Retina (tissue), 1 donor: ENCODE measurements around the gene PBX3.
"Not testable (repeated sequence)": the region's sequence is repeated elsewhere in the genome, so short reads cannot be mapped to it uniquely, and the experiment has no call there.

Source experiments
- DNase-seq: peaks from one replicate; pipeline ENCODE4 v3.0.0-alpha.2; 2016

Gene PBX3

GRCh38 chr9:125779220-125779565 lies 32.0 kb downstream of the PBX3 start:
- not testable (repeated sequence) for DNase-seq

- DNase-seq, result no peak
Measured at GRCh38 chr9:125782718-125783117, 35.5 kb downstream of the PBX3 start.

- DNase-seq, result no peak
Measured at GRCh38 chr9:125784286-125785049, 37.3 kb downstream of the PBX3 start.

- DNase-seq, result no peak
Measured at GRCh38 chr9:125785248-125785751, 38.1 kb downstream of the PBX3 start.

- DNase-seq, result no peak
Measured at GRCh38 chr9:125787715-125788114, 40.5 kb downstream of the PBX3 start.

- DNase-seq, result no peak
Measured at GRCh38 chr9:125789196-125789595, 42.0 kb downstream of the PBX3 start.

GRCh38 chr9:125794708-125795107 lies 47.5 kb downstream of the PBX3 start:
- no peak for DNase-seq

GRCh38 chr9:125795970-125796596 lies 48.9 kb downstream of the PBX3 start:
- DNase-seq, result no peak

- no peak for DNase-seq
Measured at GRCh38 chr9:125797930-125798329, 50.8 kb downstream of the PBX3 start.

- DNase-seq, result no peak
Measured at GRCh38 chr9:125803526-125803925, 56.4 kb downstream of the PBX3 start.

GRCh38 chr9:125805057-125805456 lies 57.9 kb downstream of the PBX3 start:
- no peak for DNase-seq

- DNase-seq, result no peak
Measured at GRCh38 chr9:125805586-125805985, 58.4 kb downstream of the PBX3 start.

- no peak for DNase-seq
Measured at GRCh38 chr9:125807079-125807478, 59.9 kb downstream of the PBX3 start.

GRCh38 chr9:125810161-125810560 lies 63.0 kb downstream of the PBX3 start:
- DNase-seq, result no peak

GRCh38 chr9:125811002-125811401 lies 63.8 kb downstream of the PBX3 start:
- DNase-seq, result no peak

GRCh38 chr9:125812403-125812802 lies 65.2 kb downstream of the PBX3 start:
- no peak for DNase-seq

- no peak for DNase-seq
Measured at GRCh38 chr9:125815568-125815967, 68.4 kb downstream of the PBX3 start.

- no peak for DNase-seq
Measured at GRCh38 chr9:125816321-125816720, 69.1 kb downstream of the PBX3 start.

- no peak for DNase-seq
Measured at GRCh38 chr9:125820100-125820804, 73.1 kb downstream of the PBX3 start.

GRCh38 chr9:125821078-125821477 lies 73.9 kb downstream of the PBX3 start:
- DNase-seq, result no peak

- DNase-seq, result no peak
Measured at GRCh38 chr9:125822160-125822559, 75.0 kb downstream of the PBX3 start.

- DNase-seq, result no peak
Measured at GRCh38 chr9:125822902-125823301, 75.7 kb downstream of the PBX3 start.

GRCh38 chr9:125823874-125824406 lies 76.8 kb downstream of the PBX3 start:
- not testable (repeated sequence) for DNase-seq

GRCh38 chr9:125825762-125826161 lies 78.6 kb downstream of the PBX3 start:
- no peak for DNase-seq
